T-helper 1 cell treated with Interleukin-12 subunit alpha and Interleukin-12 subunit beta and Interleukin-4 antibody, amounts not matched to agents 30 μg/mL and 1 μg/mL, for 36 hours (primary cell): ENCODE data around the gene NBPF6.
"Not testable (repeated sequence)": the region's sequence is repeated elsewhere in the genome, so short reads cannot be mapped to it uniquely, and the experiment has no call there.

Source experiments
- H3K27ac Mint-ChIP-seq: one replicate; pipeline ENCODE4 v1.8.0; 2021; ENCODE audit warnings: mild to moderate bottlenecking, mixed read lengths
- H3K27me3 Mint-ChIP-seq: one replicate; pipeline ENCODE4 v1.8.0; 2021; ENCODE audit warnings: low read depth, mixed read lengths
- H3K36me3 Mint-ChIP-seq: one replicate; pipeline ENCODE4 v1.8.0; 2021; ENCODE audit warnings: low read depth, mixed read lengths
- H3K4me1 Mint-ChIP-seq: one replicate; pipeline ENCODE4 v1.8.0; 2021; ENCODE audit warnings: low read depth, mixed read lengths
- H3K4me3 Mint-ChIP-seq: one replicate; pipeline ENCODE4 v1.8.0; 2021; ENCODE audit warnings: mild to moderate bottlenecking, moderate library complexity, mixed read lengths
- H3K9me3 Mint-ChIP-seq: one replicate; pipeline ENCODE4 v1.8.0; 2021; ENCODE audit warnings: mixed read lengths

Gene NBPF6, protein sequence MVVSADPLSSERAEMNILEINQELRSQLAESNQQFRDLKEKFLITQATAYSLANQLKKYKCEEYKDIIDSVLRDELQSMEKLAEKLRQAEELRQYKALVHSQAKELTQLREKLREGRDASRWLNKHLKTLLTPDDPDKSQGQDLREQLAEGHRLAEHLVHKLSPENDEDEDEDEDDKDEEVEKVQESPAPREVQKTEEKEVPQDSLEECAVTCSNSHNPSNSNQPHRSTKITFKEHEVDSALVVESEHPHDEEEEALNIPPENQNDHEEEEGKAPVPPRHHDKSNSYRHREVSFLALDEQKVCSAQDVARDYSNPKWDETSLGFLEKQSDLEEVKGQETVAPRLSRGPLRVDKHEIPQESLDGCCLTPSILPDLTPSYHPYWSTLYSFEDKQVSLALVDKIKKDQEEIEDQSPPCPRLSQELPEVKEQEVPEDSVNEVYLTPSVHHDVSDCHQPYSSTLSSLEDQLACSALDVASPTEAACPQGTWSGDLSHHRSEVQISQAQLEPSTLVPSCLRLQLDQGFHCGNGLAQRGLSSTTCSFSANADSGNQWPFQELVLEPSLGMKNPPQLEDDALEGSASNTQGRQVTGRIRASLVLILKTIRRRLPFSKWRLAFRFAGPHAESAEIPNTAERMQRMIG

DNA sequence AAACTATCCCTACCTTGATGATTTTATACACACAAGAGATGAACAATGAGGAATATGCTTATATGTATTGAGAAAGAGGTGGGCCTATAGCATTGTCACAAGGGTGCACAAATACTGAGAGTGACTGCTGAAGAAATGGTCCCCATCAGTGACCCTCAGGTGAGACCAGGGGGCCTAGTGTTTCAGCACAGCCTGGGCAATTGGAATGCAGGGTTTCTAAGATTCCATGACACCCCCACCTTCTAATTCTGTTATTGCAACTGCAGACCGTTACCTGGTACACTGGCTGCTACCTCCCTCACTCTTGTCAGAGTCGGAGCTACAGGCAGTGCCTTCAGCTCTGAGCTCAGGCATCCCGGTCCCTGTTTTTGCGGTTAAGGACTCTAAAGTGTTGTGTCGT, at the start of gene NBPF6:
TSS of gene NBPF6 (plus strand) at position 301 of the 400 bp plus-strand sequence. CDS start 259 bp downstream, outside the sequence.
- H3K27ac Mint-ChIP-seq, H3K36me3 Mint-ChIP-seq, H3K9me3 Mint-ChIP-seq, H3K4me3 Mint-ChIP-seq, H3K27me3 Mint-ChIP-seq, H3K4me1 Mint-ChIP-seq: not testable (repeated sequence)

DNA sequence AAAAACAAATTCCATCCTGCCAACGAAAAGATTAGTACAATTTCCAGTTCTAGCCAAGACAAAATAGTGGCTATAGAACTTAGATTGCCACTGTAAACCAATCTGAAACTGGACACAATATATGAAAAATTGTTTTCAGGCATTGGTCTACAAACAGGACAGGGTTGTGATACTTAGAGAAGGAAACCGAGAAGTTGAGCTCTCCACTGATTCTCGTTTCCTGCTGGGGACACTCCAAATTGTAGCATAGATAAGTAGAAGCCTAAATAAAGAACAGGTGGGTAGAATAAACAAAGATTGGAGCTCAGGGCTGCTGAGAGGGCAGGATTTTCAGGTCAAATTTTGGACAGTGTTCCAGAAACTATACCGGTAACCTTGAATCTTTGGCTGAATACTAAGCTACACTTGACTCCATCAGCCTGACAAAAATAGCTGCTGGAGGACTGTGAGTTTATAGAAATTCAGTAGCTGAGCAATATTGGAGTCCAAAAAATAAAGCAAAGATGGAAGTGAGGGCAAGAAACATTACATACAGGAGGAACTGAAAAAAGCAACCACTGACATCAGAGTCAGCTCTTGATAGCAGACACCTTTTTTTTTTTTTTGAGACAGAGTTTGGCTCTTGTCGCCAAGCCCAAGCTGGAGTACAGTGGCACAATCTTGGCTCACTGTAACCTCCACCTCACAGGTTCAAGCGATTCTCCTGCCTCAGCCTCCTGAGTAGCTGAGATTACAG, 38.9 kb upstream of the NBPF6 start:
- H3K27ac Mint-ChIP-seq, H3K4me3 Mint-ChIP-seq, H3K36me3 Mint-ChIP-seq, H3K4me1 Mint-ChIP-seq, H3K27me3 Mint-ChIP-seq, H3K9me3 Mint-ChIP-seq: not testable (repeated sequence)

DNA sequence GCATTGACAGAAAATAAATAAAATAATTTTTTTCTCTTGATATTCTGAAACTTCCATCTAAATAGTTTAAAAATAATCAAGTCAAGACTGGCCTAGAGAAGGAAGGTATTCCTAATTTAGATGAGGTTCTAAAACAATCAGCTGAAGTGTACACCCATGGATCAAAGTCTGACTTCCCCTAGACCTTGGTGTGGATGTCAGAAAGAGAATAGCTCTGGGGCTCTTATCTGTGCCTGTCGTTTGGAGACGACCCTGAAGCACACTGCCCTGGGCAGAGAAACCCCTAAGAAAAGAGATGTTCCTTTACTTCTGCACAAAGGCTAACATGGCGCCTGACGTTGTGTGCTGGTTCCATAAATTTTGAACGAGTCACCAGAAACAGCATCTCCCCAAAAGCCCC, 30.0 kb upstream of the NBPF6 start:
- not testable (repeated sequence) for H3K36me3 Mint-ChIP-seq, H3K4me3 Mint-ChIP-seq, H3K9me3 Mint-ChIP-seq, H3K27me3 Mint-ChIP-seq, H3K27ac Mint-ChIP-seq, H3K4me1 Mint-ChIP-seq

DNA sequence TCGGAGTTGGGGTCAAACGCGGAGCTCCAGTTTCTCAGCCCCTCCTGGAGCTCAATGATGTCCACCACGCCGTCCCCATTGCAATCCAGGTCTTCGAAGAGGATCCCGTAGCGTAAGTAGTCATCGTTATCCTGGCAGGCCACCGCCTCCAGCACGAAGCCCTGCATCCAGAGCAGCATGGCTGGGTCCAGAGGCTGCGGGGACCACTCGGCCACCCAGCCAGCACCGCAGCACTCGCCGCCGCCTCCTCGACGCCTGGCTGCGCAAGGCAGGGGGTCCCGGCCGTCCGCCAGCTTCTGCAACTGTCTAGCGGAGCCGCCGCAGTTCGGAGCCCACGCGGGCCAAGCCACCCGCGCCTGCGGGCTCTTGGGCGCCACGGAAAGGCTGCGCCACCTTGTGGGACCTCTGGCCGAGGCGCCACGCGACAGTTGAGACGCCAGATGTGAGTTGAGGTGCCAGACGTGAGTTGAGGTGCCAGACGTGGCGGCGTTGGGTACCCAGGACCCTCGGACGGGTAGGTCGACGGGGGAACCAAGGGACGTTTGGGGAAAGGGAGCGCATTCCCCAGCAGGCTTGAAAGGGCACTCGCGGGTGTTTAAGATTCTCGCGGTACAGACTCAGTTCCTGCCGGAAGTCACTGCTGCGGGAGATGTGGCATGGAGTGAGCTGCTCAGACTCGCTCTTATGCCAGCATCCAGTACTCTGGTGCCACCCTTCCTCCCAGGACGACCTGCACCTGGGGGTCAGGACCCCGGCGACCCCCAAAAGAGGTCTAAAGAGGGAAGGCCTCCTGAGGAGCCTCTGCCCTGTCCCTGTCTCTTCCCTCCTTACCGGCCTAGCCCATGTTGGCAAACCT, 28.9 kb upstream of the NBPF6 start:
- H3K36me3 Mint-ChIP-seq, H3K27me3 Mint-ChIP-seq, H3K9me3 Mint-ChIP-seq, H3K4me1 Mint-ChIP-seq, H3K27ac Mint-ChIP-seq, H3K4me3 Mint-ChIP-seq: not testable (repeated sequence)

DNA sequence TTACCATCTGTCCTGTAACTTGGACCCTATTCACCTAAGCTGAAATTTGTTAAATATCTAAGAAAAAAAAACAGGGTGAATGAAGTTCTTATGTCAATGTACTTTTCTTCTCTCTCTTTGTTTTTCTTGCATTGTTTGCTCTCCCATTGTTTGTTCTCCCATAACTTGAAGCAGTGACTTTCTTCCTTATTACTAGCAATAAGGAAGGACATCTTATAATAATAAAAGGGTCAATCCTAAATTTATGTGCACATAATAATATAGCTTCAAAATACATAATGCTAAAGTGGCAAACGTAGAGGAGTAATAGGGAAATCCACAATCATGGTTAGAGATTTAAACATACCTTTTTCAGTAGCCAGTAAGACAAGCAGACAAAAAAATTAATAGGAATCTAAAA, 23.3 kb upstream of the NBPF6 start:
- H3K27ac Mint-ChIP-seq, H3K4me3 Mint-ChIP-seq, H3K27me3 Mint-ChIP-seq, H3K9me3 Mint-ChIP-seq, H3K36me3 Mint-ChIP-seq, H3K4me1 Mint-ChIP-seq: not testable (repeated sequence)

DNA sequence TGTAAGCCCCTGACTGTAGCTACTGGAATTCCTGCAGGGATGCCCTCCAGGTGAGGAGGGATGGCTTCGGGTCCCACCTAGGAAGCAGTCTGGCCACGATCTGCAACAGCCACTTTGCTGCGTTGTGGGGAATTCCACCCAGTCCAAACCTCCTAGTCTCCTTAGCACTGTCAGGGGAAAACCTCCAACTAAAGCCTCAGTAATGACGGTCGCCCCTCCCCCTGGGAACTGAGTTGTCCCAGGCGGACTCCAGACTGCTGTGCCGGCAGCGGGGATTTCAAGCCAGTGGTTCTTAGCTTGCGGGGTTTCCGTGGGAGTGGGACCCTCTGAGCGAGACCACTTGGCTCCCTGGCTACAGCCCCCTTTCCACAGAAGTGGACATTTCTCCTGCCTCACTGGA, 18.1 kb upstream of the NBPF6 start:
- H3K4me1 Mint-ChIP-seq, H3K4me3 Mint-ChIP-seq, H3K9me3 Mint-ChIP-seq, H3K27me3 Mint-ChIP-seq, H3K36me3 Mint-ChIP-seq, H3K27ac Mint-ChIP-seq: not testable (repeated sequence)

DNA sequence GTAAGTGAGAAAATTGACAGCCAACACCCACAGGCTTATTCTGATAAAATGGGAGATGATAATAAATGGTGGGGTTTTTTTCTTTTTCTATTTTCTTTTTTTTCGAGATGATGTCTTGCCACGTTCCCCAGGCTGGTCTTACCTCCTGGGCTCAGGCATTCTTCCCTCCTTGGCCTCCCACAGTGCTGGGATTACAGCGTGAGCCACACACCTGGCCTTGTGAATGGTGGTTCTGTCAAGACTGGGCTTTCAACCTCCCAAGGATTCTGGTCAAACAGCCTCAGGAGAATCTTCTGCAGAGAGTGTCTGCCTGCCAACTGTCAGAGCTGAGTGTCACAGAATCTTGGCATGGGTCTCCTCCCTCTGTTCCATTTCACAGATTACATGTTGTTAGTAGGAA, 16.7 kb upstream of the NBPF6 start:
- H3K4me3 Mint-ChIP-seq, H3K27ac Mint-ChIP-seq, H3K36me3 Mint-ChIP-seq, H3K9me3 Mint-ChIP-seq, H3K4me1 Mint-ChIP-seq, H3K27me3 Mint-ChIP-seq: not testable (repeated sequence)

DNA sequence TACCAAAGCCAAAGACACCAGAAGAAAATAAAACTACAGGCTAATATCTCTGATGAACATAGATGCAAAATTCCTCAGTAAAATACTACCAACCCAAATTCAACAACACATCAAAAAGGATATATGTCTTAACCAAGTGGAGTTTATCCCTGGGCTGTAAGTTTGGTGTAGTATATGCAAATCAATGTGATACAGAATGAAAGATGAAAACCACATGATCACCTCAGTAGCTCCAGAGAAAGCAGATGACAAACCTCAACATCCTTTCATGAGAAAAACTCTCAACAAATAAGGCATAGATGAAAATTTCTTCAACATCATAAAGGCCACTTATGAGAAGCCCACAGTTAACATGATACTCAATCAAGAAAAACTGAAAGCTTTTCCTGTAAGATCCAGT, 11.6 kb upstream of the NBPF6 start:
- not testable (repeated sequence) for H3K4me1 Mint-ChIP-seq, H3K27me3 Mint-ChIP-seq, H3K36me3 Mint-ChIP-seq

DNA sequence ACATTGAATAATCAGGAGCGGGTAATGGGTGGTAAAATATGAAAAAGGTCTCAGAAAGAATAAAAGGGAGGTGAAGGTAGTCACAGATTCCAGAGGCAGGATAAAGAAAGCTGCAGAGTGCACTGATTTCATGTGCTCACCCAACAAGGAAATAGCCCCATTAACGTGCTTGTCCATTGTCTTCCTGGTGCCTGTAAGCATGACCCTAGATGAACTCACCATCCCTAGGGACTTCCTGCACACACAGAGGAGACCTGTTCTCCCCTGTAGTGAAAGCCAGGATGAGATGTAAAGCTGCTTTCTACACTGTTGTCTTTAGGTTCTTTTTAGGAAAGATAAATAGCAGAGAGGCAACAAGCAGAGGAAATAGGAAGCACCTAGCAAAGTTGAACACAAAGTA, 4.4 kb downstream of the NBPF6 start:
- not testable (repeated sequence) for H3K27ac Mint-ChIP-seq, H3K4me3 Mint-ChIP-seq, H3K4me1 Mint-ChIP-seq, H3K27me3 Mint-ChIP-seq, H3K9me3 Mint-ChIP-seq, H3K36me3 Mint-ChIP-seq

More for the DNA sequence above, 11.6 kb upstream of the NBPF6 start:
- not testable (repeated sequence) for H3K27ac Mint-ChIP-seq, H3K4me3 Mint-ChIP-seq, H3K9me3 Mint-ChIP-seq

DNA sequence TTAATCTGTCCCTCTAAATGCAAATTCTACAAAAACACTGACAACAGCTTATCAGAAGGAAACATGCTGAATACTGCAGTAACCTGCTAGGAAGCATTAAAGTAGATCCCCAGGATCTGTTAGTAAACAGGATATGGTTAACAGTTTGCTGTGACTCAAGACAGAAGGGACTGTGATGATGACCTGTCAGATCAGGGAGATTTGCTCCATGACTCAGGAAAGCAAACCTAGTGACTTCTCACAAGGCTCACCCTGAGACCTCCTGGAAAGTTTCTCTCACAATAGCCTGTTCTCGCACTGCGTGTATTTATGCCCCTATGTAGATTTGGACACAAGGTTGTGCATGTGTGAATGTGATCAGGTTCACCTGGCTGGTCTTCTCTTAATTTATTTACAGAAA, 8.5 kb downstream of the NBPF6 start:
- H3K4me3 Mint-ChIP-seq, H3K4me1 Mint-ChIP-seq, H3K36me3 Mint-ChIP-seq, H3K27me3 Mint-ChIP-seq, H3K9me3 Mint-ChIP-seq, H3K27ac Mint-ChIP-seq: not testable (repeated sequence)

DNA sequence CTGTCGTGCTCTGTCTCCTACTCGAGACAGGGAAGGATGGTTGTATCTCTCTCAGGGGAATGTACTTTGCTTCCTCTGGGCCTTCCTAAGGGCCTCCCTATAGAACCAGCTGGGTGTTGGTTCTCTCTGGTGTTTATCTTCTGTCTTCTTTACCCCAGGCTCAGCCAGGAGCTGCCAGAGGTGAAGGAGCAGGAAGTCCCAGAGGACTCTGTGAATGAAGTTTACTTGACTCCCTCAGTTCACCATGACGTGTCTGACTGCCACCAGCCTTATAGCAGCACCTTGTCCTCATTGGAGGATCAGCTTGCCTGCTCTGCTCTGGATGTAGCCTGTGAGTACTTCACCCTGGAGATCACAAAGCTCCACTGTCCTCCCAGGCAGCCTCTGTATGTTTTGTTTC, 11.6 kb downstream of the NBPF6 start:
- H3K9me3 Mint-ChIP-seq, H3K4me1 Mint-ChIP-seq, H3K27me3 Mint-ChIP-seq, H3K4me3 Mint-ChIP-seq, H3K36me3 Mint-ChIP-seq, H3K27ac Mint-ChIP-seq: not testable (repeated sequence)

DNA sequence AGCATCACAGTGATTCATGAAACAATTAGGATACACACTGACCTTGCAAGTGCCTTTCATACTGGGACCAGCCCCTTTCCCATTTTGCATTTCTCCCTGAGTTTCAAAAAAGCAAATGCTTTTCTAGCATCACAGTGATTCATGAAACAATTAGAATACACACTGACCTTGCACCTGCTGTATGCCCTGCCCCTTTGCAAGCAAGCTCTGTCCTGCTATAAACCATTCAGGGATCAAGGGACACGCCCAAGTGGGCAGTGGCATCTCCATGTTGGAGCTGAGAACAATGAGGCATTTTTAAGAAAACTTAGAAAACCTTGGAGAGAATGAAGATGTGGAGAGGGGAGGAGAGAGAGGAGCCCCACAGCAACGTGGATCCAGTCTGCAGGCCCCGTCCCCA, 13.8 kb downstream of the NBPF6 start:
- not testable (repeated sequence) for H3K27me3 Mint-ChIP-seq, H3K9me3 Mint-ChIP-seq, H3K4me1 Mint-ChIP-seq, H3K27ac Mint-ChIP-seq, H3K4me3 Mint-ChIP-seq, H3K36me3 Mint-ChIP-seq

DNA sequence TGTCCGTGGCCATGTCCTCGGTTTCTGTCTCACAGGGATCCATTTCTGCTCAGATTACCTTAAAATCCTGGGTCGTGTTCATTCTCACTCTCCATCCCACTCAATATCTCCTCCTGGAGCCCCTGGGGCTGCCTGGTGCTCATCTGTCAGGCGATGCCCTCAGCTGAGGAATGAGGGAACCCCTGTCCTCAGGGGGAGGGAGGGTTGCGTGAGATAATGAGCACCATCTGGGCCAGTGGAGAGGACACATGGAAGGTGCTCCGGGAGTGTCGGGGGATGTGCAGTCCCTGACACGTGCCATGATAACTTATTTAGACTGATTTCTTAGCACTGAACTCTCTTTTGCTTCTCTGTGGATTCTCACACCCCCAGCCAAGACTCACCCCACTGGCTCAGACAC, 16.0 kb downstream of the NBPF6 start:
- H3K4me3 Mint-ChIP-seq, H3K4me1 Mint-ChIP-seq, H3K9me3 Mint-ChIP-seq, H3K36me3 Mint-ChIP-seq, H3K27ac Mint-ChIP-seq, H3K27me3 Mint-ChIP-seq: not testable (repeated sequence)

DNA sequence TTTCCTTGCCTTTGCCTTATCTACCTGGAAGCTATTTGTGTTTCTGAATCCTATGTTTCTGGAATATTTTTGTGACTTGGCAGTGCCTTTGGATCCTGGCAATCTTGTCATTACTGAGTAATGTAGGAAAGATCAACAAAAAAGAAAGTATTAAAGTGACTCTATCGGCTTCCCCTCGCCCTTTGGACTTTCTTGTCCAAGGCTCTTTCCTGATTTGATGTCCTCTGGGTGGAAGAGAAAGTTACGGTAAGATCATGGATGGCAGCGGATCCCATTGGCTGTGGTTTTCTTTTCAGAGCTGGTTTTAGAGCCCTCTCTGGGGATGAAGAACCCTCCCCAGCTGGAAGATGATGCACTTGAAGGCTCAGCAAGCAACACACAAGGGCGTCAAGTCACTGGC, 17.0 kb downstream of the NBPF6 start:
- not testable (repeated sequence) for H3K27me3 Mint-ChIP-seq, H3K4me3 Mint-ChIP-seq, H3K4me1 Mint-ChIP-seq, H3K9me3 Mint-ChIP-seq, H3K27ac Mint-ChIP-seq, H3K36me3 Mint-ChIP-seq

DNA sequence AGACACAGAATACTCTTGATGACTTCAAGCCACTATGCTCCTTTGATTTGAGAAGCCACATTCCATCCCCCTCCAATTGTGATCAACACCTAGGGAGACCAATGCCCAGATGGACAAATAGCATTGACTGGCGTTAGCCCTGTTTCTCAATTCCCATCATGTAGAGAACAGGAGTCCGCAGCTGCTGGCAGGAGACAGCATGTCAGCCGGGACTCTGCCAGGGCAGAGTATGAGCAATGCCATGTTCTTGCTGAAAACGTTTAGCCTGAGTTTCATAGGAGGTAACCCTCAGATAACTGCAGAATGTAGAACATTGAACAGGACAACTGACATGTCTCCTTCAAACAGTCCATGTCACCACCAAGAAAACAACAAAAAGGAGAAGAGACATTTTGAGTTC, 20.6 kb downstream of the NBPF6 start:
- not testable (repeated sequence) for H3K4me3 Mint-ChIP-seq, H3K36me3 Mint-ChIP-seq, H3K9me3 Mint-ChIP-seq, H3K4me1 Mint-ChIP-seq, H3K27ac Mint-ChIP-seq
- peaks cover 15% of the 10 kb centered on the region for H3K27me3 Mint-ChIP-seq
